ENCODE results near the gene GRHL3. TPM values are rescaled to one million over a fixed set of nuclear protein-coding genes. Genes with fewer than 3 reads are reported as not detected.

The GRHL3 gene
- polyA plus RNA-seq, 3 donors: 0.03 TPM; not detected in 2

- WGBS (ENCODE audit: insufficient coverage): 100% methylated on average over 2 of the region's 4 CpGs
- H2AFZ ChIP-seq (ENCODE audit: insufficient read depth, low read depth, low read length, poor library complexity, severe bottlenecking): no peak overlapping the region
- H3K27ac ChIP-seq (ENCODE audit: low read depth in 1 of 2, low read length in 2 of 2): no peak overlapping the region
- H3K9me3 Mint-ChIP-seq: no peaks in the 10 kb centered on the region
- H3K79me2 ChIP-seq (ENCODE audit: insufficient read depth, low read length): no peaks in the 10 kb centered on the region
- DNase-seq: no peak
- H3K27me3 ChIP-seq (ENCODE audit: control insufficient read depth in 2 of 2, insufficient read depth in 2 of 2, low read length in 2 of 2): no peaks in the 10 kb centered on the region
- no peaks in the 10 kb centered on the region for H3K36me3 ChIP-seq (replicated peaks in 1 of 2; ENCODE audit: control insufficient read depth in 1 of 2, insufficient read depth in 2 of 2, low read length in 2 of 2)
- H3K4me1 ChIP-seq (ENCODE audit: control insufficient read depth in 1 of 2, insufficient read depth in 2 of 2, low read length in 2 of 2): peaks cover 8 to 14% of the 10 kb centered on the region in 2 donors
- H3K36me3 Mint-ChIP-seq: peaks cover 3 to 6% of the 10 kb centered on the region in 2 donors
- H3K9me3 ChIP-seq (replicated peaks in 1 of 2; ENCODE audit: control insufficient read depth in 1 of 2, insufficient read depth in 1 of 2, low read length in 2 of 2): no peaks in the 10 kb centered on the region
- H3K27ac Mint-ChIP-seq: no peak overlapping the region
- H3K4me1 Mint-ChIP-seq: peaks cover 26% of the 10 kb centered on the region
- TF ChIP-seq CTCF (IDR thresholded peaks at IDR 0.05): no peak
- no peaks in the 10 kb centered on the region for H4K20me1 ChIP-seq (ENCODE audit: insufficient read depth, low read length)
- no peak overlapping the region for H3K4me3 Mint-ChIP-seq
- H3K9ac ChIP-seq (ENCODE audit: insufficient read depth, low read length, poor library complexity, severe bottlenecking): no peak overlapping the region
- H3K4me3 ChIP-seq (replicated peaks in 1 of 3; ENCODE audit: low read depth in 2 of 3, low read length in 3 of 3): no peak overlapping the region
- intact Hi-C loops (cut with micrococcal nuclease): no loop called here
- H3K27me3 Mint-ChIP-seq (ENCODE audit: low read depth in 3 of 3): peaks cover 0 to 2% (median 0%) of the 10 kb centered on the region in 3 donors
- no peak overlapping the region for H3K4me2 ChIP-seq (replicated peaks; ENCODE audit: extremely low read depth, low read length, poor library complexity, severe bottlenecking)
Measured at GRCh38 chr1:24389231-24389678, 70.1 kb downstream of the GRHL3 start.

- H3K9ac ChIP-seq (ENCODE audit: insufficient read depth, low read length, poor library complexity, severe bottlenecking): no peak overlapping the region
- H3K27me3 ChIP-seq (ENCODE audit: control insufficient read depth in 2 of 2, insufficient read depth in 2 of 2, low read length in 2 of 2): no peaks in the 10 kb centered on the region
- H3K9me3 Mint-ChIP-seq: no peaks in the 10 kb centered on the region
- peak overlapping the region; percentile 31 for H2AFZ ChIP-seq (ENCODE audit: insufficient read depth, low read depth, low read length, poor library complexity, severe bottlenecking)
- H3K9me3 ChIP-seq (replicated peaks in 1 of 2; ENCODE audit: control insufficient read depth in 1 of 2, insufficient read depth in 1 of 2, low read length in 2 of 2): no peaks in the 10 kb centered on the region
- peaks cover 0 to 4% of the 10 kb centered on the region in 2 donors for H3K36me3 Mint-ChIP-seq
- H3K27ac ChIP-seq (ENCODE audit: low read depth in 1 of 2, low read length in 2 of 2): no peak overlapping the region
- TF ChIP-seq CTCF (IDR thresholded peaks at IDR 0.05): peak; percentile 91
- DNase-seq: peak; percentile 61 to 81 (median 80)
- H3K4me3 ChIP-seq (replicated peaks in 1 of 3; ENCODE audit: low read depth in 2 of 3, low read length in 3 of 3): peak overlapping the region in 1 of 3 experiments; percentile 23
- peak overlapping the region in 3 of 7 donors; percentile 57 to 81 (median 75) for H3K27ac Mint-ChIP-seq
- WGBS (ENCODE audit: insufficient coverage): 8% methylated on average over 5 of the region's 12 CpGs
- intact Hi-C loops (cut with micrococcal nuclease): loop anchor here (1.0 to 10.0 kb wide), 6 partner anchors 64 to 319 kb away; no protein-coding TSS in a partner anchor
- peak overlapping the region in 1 of 2 donors; percentile 74 for H3K4me3 Mint-ChIP-seq
- no peaks in the 10 kb centered on the region for H3K36me3 ChIP-seq (replicated peaks in 1 of 2; ENCODE audit: control insufficient read depth in 1 of 2, insufficient read depth in 2 of 2, low read length in 2 of 2)
- H3K27me3 Mint-ChIP-seq (ENCODE audit: low read depth in 3 of 3): peaks cover 0 to 2% (median 0%) of the 10 kb centered on the region in 3 donors
- peak overlapping the region; percentile 24 for H3K4me2 ChIP-seq (replicated peaks; ENCODE audit: extremely low read depth, low read length, poor library complexity, severe bottlenecking)
- no peaks in the 10 kb centered on the region for H3K79me2 ChIP-seq (ENCODE audit: insufficient read depth, low read length)
- H4K20me1 ChIP-seq (ENCODE audit: insufficient read depth, low read length): no peaks in the 10 kb centered on the region
- H3K4me1 Mint-ChIP-seq: peaks cover 12% of the 10 kb centered on the region
- H3K4me1 ChIP-seq (ENCODE audit: control insufficient read depth in 1 of 2, insufficient read depth in 2 of 2, low read length in 2 of 2): no peaks in the 10 kb centered on the region
Measured at GRCh38 chr1:24390924-24391782, 72.0 kb downstream of the GRHL3 start.
